ENCODE measurements around the gene ZNF83.

GRCh38 chr19:52613299-52613906 lies 24.8 kb downstream of the ZNF83 start:
- TF ChIP-seq CTCF (conservative IDR thresholded peaks at IDR 0.05) (no peak), EZH2 (IDR thresholded peaks at IDR 0.05; ENCODE audit: low read depth) (no peak)
